Heart left ventricle (tissue), 13 donors: ENCODE results near the gene SMDT1.

Source experiments
- POLR2A ChIP-seq, 2 donors: fragments of 450-650 bp; IDR thresholded peaks; one replicate each; pipeline ENCODE4 v1.6.1; 2017; ENCODE audit warnings: antibody characterized with exemption in 2 of 2, mild to moderate bottlenecking in 2 of 2, moderate library complexity in 2 of 2
- TF ChIP-seq, protein P1 (sequence below), 12 donors: fragments of 200-600 bp; sonication (generic) in 4 of 12; IDR thresholded peaks; one replicate each; pipeline versions ENCODE4 v1.5.0 to v1.8.0; 2018 to 2022; ENCODE audit warnings: antibody characterized with exemption in 12 of 12, mild to moderate bottlenecking in 5 of 12
- donor health status: ischemic (EF 13 %, LVEDD 7.1; RV severe dilation, severe dysfunction).
- donor health status: DM: no; HTN: yes; CAD: no.
- donor health status: DM: no; HTN: no; CAD: no.
- donor health status: ischemic (EF 25% LVEDD 6.9; RV normal size, moderate dysfunction).
- donor health status: ischemic (EF 25% LVEDD 5.7; RV mildly dilated, moderate dysfunction).
- donor health status: ischemic (EF 35%, LVEDD 5.7; RV mildly dilated, moderate dysfunction).
- donor health status: nonischemic (EF 11% LVEDD 7.7; RV severe dilation, severe dysfunction).
- donor health status: DM: yes; HTN: yes; CAD: no.
- donor health status: PGD.
- donor health status: ischemic (EF 29% LVEDD 5.4; RV normal size, mild dysfunction).
- donor health status: nonischemic (EF 23%, LVEDD 6.1; RV moderate dilation, normal function).

- TF ChIP-seq, protein P1, sequence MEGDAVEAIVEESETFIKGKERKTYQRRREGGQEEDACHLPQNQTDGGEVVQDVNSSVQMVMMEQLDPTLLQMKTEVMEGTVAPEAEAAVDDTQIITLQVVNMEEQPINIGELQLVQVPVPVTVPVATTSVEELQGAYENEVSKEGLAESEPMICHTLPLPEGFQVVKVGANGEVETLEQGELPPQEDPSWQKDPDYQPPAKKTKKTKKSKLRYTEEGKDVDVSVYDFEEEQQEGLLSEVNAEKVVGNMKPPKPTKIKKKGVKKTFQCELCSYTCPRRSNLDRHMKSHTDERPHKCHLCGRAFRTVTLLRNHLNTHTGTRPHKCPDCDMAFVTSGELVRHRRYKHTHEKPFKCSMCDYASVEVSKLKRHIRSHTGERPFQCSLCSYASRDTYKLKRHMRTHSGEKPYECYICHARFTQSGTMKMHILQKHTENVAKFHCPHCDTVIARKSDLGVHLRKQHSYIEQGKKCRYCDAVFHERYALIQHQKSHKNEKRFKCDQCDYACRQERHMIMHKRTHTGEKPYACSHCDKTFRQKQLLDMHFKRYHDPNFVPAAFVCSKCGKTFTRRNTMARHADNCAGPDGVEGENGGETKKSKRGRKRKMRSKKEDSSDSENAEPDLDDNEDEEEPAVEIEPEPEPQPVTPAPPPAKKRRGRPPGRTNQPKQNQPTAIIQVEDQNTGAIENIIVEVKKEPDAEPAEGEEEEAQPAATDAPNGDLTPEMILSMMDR (IDR thresholded peaks at IDR 0.05) = no peak
- TF ChIP-seq POLR2A (IDR thresholded peaks at IDR 0.05) = no peak
Measured at GRCh38 chr22:42072606-42073330, 6.7 kb upstream of the SMDT1 start.
